CD4-positive, alpha-beta T cell treated with Interleukin-15 for 4 hours (primary cell): Measurements from ENCODE around the gene ACTG1.

Source experiments
- DNase-seq: peaks from one replicate; pipeline ENCODE4 v3.0.0-alpha.2; 2020; ENCODE audit warnings: low spot score

Gene ACTG1

GRCh38 chr17:81545160-81545949 lies 32.8 kb upstream of the ACTG1 start:
- DNase-seq: no peak

DNA sequence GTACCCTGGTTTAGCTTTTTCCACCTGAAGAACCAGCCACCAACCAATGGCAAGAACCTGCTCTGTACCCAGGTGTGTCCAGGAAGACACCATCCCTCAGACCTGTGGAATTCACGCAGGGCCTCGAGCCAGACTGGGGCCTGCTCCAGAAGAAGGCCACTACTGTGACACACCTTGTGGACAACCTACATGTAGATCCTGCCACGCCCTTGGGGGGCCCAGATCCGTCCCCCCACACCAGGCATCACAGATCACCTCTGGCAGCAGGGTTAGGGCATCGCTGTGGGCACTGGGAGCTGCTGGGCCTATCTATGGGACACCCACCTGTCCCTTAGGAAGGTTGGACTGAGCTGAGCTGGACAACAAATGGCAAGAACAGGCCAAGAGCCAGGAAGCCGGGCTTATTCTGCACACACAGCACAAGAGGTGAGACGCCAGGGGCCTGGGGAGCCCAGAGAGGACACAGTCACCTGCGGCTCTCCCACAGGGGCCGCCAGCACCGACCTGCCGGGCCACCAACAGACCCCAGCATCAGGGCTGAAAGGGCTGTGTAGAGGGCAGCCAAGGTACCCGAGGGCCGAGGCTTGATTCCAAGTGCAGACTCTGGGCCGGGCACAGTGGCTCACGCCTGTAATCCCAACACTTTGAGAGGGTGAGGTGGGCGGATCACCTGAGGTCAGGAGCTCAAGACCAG lies 31.8 kb upstream of the ACTG1 start:
- DNase-seq: no peak

DNA sequence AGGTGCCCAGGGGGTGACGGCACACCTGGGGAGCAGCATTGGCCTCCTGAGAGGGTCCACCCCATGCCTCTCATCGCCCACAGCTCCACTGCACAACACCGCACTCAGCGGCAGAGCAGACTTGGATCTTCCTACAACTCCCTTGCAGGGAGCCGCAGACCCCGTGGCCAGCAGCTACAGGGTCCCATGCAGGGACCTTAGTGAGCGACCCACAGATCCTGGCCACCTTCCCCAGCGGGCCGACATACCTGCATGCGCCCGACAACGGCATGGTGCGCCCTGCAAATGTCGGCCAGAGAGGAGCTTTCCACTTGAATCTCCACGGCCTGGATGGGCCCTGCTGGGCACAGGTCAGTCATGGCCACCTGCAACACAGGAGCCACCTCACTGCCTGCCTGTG lies 31.2 kb upstream of the ACTG1 start:
- no peak for DNase-seq

DNA sequence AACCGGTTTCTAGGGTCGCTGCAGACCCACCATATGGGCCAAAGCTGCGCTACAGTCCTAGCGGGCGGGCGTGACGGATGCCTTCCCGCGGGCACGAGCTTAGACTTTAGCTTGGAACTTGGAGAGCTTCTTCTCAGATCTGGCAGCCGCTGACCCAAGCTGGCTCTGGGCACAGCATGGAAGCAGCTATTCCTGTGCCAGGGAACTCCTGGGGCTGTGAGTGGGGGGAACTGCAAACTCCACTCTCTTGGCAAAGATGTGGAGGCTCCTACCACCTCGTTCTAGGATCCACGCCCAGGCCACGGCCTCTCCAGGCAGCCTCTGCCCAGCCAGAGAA lies 30.7 kb upstream of the ACTG1 start:
- DNase-seq: no peak

DNA sequence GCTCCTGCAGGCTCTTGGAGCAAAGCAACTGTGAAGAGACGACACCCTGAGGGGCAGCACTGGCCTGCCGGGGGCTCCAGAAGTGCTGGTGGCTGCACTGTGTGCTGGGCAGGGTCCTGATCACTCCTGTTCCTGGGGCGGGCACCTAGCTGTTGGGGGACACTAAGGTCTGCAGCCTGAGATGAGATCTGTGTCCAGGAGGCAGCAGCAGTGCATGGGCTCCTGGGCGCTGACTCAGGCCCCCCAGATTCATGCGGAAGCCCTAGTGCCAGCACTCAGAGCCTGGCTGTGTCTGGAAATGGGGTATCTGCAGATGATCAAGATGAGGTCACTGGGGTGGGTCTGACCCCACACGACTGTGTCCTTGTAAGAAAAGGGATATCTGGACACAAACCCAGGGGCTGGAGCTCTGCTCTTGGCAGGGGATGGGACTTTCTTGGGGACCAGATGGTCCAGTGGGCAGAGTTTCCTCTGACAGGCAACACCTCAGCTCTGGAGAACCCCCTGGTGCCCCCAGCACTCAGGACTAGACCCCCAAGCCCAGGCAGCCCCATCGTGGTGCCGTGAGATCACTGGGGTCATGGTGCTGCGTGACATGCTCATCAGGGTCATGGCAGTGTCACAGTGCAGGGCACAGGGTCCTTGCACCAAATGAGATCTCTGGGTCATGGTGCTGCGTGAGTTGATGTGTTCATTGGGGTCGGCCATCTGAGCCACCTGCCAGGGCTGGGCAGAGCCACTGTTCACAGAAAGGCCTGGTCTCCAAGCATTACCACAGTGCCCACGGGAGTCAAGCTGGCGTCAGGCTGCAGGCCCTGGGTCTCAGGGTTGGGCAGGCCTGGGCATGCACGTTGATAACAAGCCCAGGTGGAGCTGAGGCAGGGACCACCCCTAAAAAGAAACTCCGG lies 30.1 kb upstream of the ACTG1 start:
- DNase-seq: no peak

DNA sequence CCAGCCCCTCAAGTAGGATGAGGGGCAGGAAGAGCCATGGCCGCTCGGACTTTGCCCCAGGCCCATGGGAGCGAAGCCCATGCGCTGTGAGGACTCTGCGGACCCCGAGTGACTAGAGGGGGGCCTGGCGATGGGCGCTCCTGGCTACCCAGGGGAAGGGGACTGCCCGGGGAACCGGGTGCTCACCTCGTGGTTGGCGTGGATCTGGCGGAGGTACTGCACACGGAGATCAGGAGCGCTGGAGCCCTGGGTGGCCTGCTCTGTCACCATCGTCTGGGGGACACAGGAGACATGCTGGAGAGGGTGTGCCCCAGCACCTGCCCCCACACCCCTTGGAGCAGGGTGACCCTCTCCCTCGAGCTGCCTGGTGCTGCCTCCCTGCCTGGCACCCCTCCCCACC lies 28.5 kb upstream of the ACTG1 start:
- no peak for DNase-seq

DNA sequence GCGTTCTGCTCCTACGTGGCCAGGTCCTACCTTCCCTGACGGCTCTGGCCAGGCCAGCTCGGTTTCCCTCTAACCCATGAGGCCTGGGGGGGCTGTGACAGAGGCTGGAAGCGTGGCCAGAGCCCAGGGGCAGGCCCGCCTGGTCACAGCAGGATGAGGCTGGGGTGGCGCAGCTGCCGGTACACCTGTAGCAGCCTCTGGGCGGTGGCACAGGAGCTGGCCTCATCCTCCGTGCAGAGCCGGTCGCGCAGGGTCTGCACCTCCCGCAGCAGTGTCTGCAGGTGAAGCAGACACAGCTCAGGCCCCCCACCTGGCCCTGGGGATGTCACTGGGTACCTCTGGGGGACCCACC lies 28.1 kb upstream of the ACTG1 start:
- no peak for DNase-seq

GRCh38 chr17:81539961-81540675 lies 27.5 kb upstream of the ACTG1 start:
- DNase-seq: no peak

DNA sequence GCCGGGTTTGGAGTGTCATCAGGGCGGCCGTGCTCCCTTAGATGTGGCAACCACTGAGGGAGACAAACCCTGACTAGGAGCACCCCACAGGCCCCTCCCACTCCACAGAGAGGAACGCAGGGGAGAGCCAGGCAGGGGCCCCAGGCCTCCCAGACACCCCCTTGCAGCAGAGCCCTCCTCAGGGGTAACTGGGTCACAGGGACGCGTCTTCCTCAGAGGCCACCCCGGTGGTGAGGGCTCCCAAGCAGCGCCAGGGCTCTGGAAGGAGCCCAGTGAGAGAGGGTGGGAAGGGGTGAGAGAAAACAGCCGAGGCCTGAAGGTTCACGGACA lies 26.9 kb upstream of the ACTG1 start:
- DNase-seq: no peak

DNA sequence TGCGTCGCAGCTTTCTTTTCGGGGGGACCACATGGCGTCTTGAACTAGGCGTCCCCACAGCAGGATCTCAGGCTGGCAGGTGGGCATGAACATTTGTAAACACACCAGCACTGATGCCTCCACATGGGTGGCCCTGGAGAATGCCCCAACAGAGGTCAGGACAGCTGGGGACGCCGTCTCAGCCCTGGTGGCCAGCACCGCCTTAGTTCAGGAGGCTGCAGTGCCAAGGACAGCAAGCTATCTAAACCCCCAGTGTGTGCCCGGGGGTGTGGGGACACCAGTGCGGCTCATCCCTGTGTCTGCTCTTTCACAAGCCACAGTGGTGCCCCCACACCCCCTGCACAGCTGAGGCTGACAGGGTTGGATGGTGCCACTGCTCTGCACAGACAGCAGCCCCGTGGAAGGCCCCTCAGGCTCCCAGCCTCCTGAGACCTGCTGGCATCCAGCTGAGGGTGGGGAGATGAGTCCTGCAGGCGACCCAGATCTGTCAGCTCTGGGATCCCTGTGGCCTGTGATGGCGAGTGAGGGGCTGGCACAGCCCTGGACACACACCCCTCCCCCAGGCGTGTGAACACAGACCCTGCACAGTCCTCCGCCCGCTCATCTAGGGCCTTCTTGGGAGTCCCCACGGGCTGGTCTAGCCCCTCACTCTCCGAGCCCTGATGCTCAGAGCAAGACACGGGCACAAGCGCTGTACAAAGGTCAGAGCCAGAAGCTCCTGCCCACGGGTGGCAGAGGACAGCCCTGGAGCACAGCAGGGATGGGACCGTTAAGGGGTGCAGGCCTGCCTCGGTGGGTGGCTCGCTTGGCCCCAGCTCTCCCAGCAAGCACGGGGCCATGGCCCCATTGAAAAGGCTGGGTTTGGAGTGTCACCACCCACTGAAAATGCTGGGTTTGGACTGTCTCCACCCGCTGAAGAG lies 26.3 kb upstream of the ACTG1 start:
- no peak for DNase-seq

DNA sequence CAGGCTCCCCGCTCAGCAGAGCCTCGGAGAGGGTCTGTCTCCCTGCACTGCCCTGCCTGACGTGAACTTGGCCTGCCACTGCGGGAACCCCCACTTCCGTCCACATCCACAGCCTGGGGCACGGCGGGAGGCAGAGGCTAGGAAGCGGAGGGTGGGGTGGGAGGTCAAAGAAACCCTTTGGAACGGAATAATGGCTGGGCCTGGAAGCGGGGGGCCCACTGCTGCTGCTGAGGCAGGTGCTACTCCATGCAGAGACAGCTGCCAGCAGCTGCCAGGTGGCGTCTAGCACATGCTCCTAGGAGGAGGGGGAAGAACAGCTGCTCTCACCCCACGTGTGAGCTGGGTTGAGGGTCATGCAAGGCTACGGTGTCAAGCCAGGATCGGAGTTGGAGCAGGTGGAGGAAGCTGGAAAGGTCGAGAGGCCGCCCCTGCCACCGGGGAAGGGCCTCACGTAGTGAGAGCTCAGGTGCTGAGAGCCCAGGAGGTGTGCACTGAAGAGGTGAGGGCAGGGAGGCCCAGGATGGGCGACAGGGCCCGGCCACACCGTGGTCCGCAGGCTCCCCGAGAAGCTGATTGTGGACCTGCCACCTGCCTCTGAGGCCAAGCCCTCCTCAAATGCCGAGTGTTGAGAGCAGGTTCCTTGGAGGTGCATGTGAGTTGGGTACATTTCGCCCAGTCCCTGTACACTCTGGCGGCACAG lies 25.4 kb upstream of the ACTG1 start:
- no peak for DNase-seq

DNA sequence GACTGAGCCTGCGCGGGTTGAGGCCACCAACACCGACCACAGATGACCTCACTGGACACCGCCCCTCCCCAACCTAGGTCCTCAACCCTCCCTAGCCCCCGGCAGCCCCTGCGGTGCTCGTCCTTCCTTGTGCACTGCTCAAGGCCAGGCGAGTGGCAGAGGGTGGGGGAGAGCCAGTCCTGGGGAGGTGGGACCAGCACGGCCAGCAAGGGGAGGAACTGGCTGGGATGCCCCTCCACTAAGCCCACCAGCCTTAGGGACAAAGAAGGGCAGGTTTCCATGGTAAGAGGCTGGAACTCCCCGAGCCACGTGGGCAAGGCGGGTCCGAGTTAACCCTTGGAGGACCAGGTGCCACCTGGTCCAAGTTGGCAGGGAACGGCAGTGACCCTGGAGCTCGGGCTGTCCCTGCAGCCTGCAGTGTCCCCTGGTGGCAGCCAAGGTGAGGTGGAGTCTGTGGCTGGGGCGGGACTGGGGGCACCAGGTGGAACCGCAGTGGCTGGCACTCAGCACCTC lies 24.8 kb upstream of the ACTG1 start:
- peak; percentile 26 for DNase-seq

DNA sequence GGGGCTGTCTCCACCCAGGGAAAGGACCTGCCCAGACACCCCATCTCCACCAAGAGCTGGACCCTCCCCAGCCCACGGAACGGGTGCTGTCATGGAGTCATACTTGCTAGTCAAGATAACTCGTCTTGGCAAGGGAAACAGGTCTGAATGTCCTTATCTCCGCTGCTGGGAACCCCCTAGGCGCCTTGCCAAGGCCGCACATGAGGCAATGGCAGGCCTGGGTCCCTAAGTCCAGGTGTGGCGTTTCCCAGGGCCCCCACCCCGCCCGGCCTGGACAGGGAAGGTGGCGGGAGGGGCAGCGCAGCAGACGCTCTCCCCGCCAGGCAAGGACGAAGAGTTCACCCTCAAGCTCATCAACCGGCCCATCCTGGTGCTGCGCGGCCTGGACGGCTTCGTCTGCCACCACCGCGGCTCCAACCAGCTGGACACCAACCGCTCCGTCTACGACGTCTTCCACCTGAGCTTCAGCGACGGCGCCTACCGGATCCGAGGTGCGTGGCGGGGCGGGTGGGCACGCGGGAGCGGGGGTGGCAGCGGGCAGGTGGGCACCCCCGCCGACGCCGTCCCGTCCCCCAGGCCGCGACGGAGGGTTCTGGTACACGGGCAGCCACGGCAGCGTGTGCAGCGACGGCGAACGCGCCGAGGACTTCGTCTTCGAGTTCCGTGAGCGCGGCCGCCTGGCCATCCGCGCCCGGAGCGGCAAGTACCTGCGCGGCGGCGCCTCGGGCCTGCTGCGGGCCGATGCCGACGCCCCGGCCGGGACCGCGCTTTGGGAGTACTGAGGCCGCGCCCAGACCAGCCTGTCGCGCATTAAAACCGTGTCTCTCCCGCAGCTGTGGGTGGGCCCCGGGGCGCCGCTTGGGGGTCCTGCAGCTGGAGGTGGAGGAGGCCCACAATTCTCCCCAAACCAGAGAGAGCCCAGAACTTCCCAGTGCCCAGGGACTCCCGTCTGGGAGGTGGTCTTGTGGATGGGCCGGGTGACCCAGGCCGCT lies 24.0 kb upstream of the ACTG1 start:
- DNase-seq: no peak

DNA sequence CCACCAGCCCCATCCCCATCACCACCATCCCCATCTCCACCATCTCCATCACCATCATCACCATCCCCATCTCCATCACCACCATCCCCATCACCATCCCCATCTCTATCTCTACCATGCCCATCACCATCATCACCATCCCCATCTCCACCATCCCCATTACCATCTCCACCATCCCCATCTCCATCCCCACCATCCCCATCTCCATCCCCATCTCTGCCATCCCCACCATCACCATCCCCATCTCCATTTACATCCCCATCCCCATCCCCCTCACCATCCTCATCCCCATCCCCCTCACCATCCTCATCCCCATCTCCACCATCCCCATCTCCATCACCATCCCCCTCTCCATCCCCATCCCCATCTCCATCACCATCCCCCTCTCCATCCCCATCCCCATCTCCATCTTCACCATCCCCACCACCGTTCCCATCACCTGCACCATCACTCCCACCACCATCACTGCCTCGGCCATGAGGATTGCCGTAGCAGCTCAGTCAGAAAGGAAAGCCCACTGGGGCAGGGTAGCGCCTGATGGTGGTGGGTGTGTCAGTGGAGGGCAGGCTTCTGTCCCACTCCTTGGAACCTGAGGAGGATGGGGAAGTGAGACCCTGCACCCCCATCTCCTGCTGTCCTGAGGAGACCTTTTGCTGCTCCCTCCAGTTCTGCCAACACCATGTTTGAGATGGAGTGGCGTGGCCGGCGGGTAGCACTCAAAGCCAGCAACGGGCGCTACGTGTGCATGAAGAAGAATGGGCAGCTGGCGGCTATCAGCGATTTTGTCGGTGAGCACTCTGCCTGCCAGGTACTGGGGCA lies 23.1 kb upstream of the ACTG1 start:
- DNase-seq: no peak

- no peak for DNase-seq
Measured at GRCh38 chr17:81535007-81535328, 22.4 kb upstream of the ACTG1 start.

DNA sequence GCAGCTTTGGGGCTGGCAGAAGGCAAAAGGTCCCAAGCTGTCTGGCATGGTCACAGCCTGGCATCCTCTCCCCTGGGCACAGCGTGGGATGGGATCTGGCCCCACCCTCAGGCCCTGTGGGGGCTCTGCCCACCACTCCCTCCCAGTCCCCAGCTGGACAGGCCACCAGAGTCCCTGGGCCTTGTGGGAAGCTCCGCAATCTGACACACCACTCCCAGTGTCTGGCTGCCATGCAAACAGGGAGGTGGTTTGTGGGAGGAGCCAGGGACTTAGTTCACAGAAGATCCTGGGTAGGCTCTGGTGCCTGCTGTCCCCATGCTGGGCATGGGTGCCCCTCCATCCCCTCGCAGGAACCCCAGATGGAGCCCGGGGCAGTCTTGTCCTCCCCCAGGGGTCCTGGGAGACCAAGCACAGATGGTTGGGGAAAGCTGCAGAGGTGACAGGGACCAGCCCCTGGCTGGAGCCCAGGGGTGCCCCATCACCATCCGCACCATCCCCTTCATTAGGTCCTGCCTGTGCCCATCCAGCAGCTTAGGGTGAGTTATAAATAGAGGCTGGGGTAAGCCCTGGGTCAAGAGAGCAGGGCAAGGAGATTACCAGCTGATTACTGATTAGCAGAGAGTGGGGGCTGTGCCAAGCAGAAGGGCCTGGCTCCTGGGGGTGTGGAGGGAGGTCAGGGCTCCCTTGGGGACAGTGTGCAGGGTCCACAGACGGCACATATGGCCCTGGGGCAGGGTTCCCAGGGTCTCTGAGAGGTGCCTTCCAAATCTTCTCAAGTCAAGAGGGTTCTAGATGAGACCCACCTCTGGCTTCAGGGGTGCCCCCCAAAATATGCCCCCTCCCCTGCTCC lies 21.8 kb upstream of the ACTG1 start:
- DNase-seq: no peak

- no peak for DNase-seq
Measured at GRCh38 chr17:81533339-81534141, 20.9 kb upstream of the ACTG1 start.
